Regular cardiac myocyte (primary cell): Measurements from ENCODE around the gene PIP4P1. TPM values are rescaled to one million over a fixed set of nuclear protein-coding genes. Genes with fewer than 3 reads are reported as not detected.

Experiments used
- total RNA-seq: library from RNA; depleted of rRNA; stranded (reverse); fragments of >200 nt; gene quantifications from 2 replicates; pipeline ENCODE4 v1.2.3, GENCODE V29; 2014

Gene PIP4P1
- total RNA-seq: 12.1 and 22.8 TPM in 2 replicates

DNA sequence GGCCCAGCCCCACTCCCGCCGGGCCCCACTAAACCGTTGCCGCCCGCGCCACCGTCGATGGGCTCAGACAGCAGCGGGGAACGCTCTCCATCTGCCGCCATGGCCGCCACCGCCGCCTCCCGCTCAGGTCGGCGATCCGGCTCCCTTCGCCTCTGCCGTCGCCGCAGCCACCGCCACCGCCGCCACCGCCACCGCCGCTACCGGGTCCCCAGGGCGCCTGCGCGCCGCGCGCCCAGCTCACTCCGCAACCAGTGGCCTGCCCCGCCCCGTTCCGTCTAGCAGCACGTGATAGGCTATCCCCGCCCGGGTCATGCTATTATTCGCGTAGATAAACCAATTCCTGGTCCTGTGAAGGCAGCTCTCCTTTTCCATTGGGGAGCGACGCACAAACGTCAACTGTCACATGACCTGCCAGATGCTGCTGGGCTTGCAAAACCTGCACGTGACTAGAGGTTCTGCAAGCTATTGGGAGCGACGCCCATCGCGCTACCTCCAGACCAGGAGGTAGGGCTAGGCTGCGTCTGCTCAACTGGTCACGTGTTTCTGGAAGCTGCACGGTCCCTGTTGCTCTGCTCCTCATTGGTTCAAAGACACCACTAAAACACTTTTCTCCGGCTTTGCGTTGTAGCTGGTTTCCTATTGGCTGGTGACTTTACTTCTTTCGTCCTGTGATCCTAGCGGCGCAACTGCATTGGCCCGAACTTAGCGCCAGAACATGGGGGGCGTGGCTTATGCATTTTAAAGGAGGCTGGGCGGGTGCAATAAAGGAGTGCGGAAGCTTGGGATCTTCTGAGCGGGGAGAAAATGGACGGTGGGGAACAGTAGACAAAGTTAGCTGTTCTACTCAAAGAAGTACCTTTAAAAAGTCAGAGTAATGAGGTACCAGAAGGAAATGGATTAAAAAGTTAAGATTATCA, at the start of gene PIP4P1:
Gene PIP4P1, minus strand, starts transcription at position 210 of the 917 bp plus-strand sequence. Its CDS starts 109 bp downstream, at position 101.

DNA sequence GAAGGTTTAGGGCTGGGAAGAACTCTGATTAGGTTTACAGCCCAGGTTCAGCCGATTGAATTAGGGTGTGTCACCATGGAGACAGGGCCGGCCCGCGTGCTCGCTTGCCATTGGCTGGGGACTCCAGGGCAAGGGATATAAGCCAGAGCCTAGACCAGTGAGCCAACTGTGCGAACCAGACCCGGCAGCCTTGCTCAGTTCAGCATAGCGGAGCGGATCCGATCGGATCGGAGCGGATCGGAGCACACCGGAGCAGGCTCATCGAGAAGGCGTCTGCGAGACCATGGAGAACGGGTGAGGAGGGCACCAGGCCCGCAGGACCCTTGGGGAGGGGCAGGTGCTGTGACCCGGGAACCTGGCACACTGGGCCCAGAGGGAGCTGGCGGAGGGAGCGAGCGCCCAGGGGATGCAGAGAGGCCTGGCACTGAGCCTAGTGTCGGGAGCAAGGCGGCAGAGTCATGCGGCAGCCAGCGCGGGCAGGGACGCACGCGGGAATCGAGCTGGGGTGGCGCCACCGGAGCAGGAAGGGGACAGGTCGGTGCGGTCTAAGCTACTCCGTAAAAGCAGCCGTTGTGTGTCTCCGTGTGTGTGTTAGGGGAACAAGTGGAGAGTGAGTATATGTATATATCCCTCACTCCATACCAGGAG, 8.1 kb upstream of the PIP4P1 start, which contains the start of gene PNP:
Gene PNP, plus strand, starts transcription at position 165 of the 648 bp plus-strand sequence. Its CDS starts 119 bp downstream, at position 284.

DNA sequence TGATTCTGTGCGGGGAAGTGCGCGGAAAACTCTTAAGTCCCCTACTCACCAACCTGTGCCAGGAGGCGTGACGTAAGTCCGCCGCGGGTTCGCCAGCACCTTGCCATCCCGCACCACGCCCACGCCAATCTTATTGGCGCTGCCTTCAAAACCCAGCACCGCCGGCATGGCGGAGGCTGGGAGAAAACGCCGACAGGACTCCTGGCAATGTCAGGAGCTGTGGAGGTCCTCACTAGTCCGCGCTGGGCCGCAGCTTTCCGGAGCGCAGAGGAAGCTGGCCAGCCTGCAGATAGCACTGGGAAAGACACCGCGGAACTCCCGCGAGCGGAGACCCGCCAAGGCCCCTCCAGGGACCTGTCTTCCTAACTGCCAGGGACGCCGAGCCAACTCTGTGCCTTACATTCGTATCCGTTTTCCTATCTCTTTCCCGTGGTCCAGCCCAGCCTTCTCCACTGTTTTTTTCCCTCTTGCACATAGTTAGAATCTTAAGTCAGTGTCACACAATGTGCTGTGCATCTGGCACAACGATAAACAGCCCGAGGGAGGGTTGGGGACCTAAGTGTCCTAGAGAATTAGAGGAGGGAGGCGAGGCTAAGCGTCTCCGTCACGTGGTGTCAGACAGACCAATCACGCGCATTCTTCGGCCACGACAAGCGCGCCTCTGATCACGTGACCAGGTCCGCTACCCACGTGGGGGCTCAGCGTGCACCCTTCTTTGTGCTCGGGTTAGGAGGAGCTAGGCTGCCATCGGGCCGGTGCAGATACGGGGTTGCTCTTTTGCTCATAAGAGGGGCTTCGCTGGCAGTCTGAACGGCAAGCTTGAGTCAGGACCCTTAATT, 6.5 kb downstream of the PIP4P1 start, which contains the start of the genes APEX1 and OSGEP:
Gene APEX1, plus strand, starts transcription at position 711 of the 839 bp plus-strand sequence. CDS start 420 bp downstream, outside the sequence.
Gene OSGEP, minus strand, starts transcription at position 297 of the 839 bp plus-strand sequence. Its CDS starts 129 bp downstream, at position 168.

DNA sequence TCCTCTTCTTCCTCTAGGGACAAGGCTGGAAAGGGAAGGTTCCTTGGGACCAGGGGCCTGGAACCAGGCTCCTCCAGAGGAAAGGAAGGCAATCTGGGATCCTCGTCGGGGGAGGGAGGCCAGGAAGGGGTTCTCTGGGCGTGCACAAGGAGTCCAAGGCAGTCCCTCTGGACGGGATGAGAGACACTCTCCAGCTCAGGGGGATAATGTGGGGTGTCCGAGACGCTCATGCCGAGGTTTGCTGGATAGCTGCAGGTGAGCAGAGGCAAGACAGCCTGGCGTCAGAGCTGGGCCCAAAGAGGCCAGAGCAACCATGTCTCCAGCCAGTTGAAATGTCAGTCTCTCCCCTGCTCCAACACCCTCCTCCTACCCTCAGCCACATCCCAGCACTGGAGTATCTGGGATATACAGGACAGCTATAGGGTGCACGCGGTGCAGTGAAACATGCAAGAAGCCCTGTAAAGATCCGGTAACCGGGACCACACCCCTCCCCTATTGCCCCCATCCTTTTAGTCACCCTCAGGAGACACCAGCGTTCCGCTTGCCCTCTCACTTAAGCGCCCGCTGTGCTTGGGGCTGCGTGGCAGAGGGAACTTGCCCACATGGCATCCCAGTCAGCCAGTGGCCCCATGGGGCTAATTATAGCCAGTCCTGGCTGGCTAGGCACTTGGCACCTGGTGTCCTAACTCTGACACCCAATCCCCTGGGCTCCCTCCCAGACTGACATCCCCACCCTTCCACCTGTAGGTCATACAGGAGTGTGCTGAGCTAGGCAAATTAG, 25.5 kb downstream of the PIP4P1 start, which contains the start of gene KLHL33:
Gene KLHL33, minus strand, starts transcription at position 585 of the 781 bp plus-strand sequence. Its CDS starts 355 bp downstream, at position 230.

DNA sequence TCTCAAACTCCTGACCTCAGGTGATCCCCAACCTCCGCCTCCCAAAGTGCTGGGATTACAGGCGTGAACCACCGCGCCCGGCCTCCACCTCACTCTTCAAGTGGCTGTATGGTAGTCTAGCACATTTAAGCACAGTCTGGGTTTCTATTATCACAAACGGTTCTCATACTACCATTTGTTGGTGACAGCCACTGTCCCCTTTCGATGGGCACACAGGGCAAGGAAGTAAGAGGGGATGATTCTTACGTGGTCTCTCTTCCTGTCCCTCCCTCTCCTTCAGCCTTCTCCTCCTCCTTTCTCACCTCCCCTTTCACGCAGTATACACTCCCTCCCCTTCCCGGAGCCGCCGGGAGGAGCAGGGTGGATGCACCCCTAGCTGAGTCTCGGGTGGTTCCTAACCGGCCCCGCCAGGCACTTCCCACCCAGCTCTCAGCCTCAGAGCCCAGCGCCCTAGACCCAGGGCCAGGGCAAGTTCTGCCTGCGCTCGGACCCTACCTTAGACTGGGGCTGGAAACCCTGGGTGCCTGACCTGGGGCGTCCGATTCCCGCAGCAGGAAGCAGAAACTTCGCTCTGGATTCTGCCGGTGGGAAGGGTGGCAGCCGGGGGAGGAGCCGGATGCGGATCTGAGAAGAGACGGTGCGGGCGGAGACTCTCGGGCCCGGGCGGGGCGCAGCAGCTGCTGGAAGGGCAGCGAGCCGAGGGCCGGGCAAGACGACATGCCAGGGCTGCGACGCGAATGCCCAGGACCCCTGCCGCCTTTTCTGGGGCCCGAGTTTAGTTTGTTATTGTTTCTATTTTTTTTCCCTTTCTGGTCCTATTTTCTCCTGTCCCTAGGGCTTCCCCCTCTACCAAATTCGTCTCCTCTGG, 48.1 kb downstream of the PIP4P1 start, which contains the start of gene TEP1:
Gene TEP1, minus strand, starts transcription at position 626 of the 868 bp plus-strand sequence. CDS start 5,062 bp downstream, outside the sequence.

Other genes with a start within 250 kb of the PIP4P1 start
- gene OR11H6, start 237.7 kb downstream of the PIP4P1 start, total RNA-seq: not detected in 2 replicates
- gene OR11H7, start 232.5 kb downstream of the PIP4P1 start, total RNA-seq: not detected in 2 replicates
- not detected in 2 replicates for gene OR11H4, start 222.1 kb downstream of the PIP4P1 start, total RNA-seq
- 19.4 and 25.3 TPM in 2 replicates for gene TTC5, start 155.5 kb downstream of the PIP4P1 start, total RNA-seq
- 27.6 and 60.9 TPM in 2 replicates for gene CCNB1IP1, start 128.2 kb downstream of the PIP4P1 start, total RNA-seq
- 5.9 and 15.9 TPM in 2 replicates for gene PARP2, start 117.8 kb downstream of the PIP4P1 start, total RNA-seq
- 14.2 and 18.9 TPM in 2 replicates for gene TEP1, start 47.9 kb downstream of the PIP4P1 start, total RNA-seq
- gene KLHL33, start 25.3 kb downstream of the PIP4P1 start, total RNA-seq: under 0.01 and 0.28 TPM in 2 replicates
- gene OSGEP, start 6.6 kb downstream of the PIP4P1 start, total RNA-seq: 27.9 and 58.1 TPM in 2 replicates
- gene APEX1, start 6.2 kb downstream of the PIP4P1 start, total RNA-seq: 41.4 and 144 TPM in 2 replicates
- gene PNP, start 8.0 kb upstream of the PIP4P1 start, total RNA-seq: 47.1 and 164 TPM in 2 replicates
- not detected in 2 replicates for gene RNASE10, start 44.1 kb upstream of the PIP4P1 start, total RNA-seq
- not detected in 2 replicates for gene RNASE9, start 99.6 kb upstream of the PIP4P1 start, total RNA-seq
- not detected in 2 replicates for gene RNASE11, start 126.6 kb upstream of the PIP4P1 start, total RNA-seq
- gene RNASE12, start 129.9 kb upstream of the PIP4P1 start, total RNA-seq: not detected in 2 replicates
- not detected in 2 replicates for gene OR6S1, start 180.3 kb upstream of the PIP4P1 start, total RNA-seq
- 9.4 and 38.9 TPM in 2 replicates for gene RNASE4, start 223.1 kb upstream of the PIP4P1 start, total RNA-seq
- gene ANG, start 227.3 kb upstream of the PIP4P1 start, total RNA-seq: 6.7 and 10.1 TPM in 2 replicates